DND-41 (cell line): ENCODE data around the gene TBC1D5.

Source experiments
- CTCF ChIP-seq: IDR thresholded peaks from 2 replicates; pipeline ENCODE4 v1.5.1; 2012; ENCODE audit warnings: borderline replicate concordance, low read length, moderate library complexity, mild to moderate bottlenecking; ENCODE audit not compliant: poor library complexity, severe bottlenecking; ENCODE audit errors: extremely low read depth
- EZH2 ChIP-seq: IDR thresholded peaks from 3 replicates; pipeline ENCODE4 v1.6.1; 2012; ENCODE audit warnings: borderline replicate concordance, low read depth, mild to moderate bottlenecking, moderate library complexity, low read length, inconsistent platforms; ENCODE audit not compliant: severe bottlenecking

GRCh38 chr3:17745301-17745700 is 2.9 kb upstream of the TBC1D5 start:
- no peak for TF ChIP-seq CTCF
- TF ChIP-seq EZH2 = no peak
